Inflammatory macrophage treated with lipopolysaccharide for 1 hour (primary cell): ENCODE results near the gene TACO1.
A peak's percentile ranks its signal among the peaks of the same experiment; 100 is the strongest.

Source experiments
- DNase-seq, 2 donors: peaks; one replicate each; pipeline ENCODE4 v3.0.0-alpha.2; 2020 to 2022

Gene TACO1

GRCh38 chr17:63601439-63602371, 1.0 kb downstream of the TACO1 start:
- DNase-seq = no peak

GRCh38 chr17:63609816-63610573, 9.3 kb downstream of the TACO1 start:
- no peak for DNase-seq

GRCh38 chr17:63610854-63611253, 10.2 kb downstream of the TACO1 start:
- no peak for DNase-seq

- DNase-seq = no peak
These were observed 10.7 kb downstream of the TACO1 start for GRCh38 chr17:63611354-63611753.

GRCh38 chr17:63613663-63614062, 13.0 kb downstream of the TACO1 start:
- DNase-seq = no peak

- no peak for DNase-seq
These were observed 20.6 kb downstream of the TACO1 start for GRCh38 chr17:63621229-63621683.

- peak; percentile 99 to 100 for DNase-seq
These were observed 21.2 kb downstream of the TACO1 start, which contains the start of gene MAP3K3 for GRCh38 chr17:63621684-63622573. MAP3K3 (plus strand) TSS chr17:63622417; CDS start chr17:63622760, 343 bp downstream.

GRCh38 chr17:63622574-63623390, 22.1 kb downstream of the TACO1 start:
- peak; percentile 64 for DNase-seq

GRCh38 chr17:63623786-63624530, 23.3 kb downstream of the TACO1 start:
- no peak for DNase-seq

- no peak for DNase-seq
These were observed 23.8 kb downstream of the TACO1 start for GRCh38 chr17:63624531-63624880.

- DNase-seq = peak; percentile 37
These were observed 26.0 kb downstream of the TACO1 start for GRCh38 chr17:63626551-63627180.

GRCh38 chr17:63629627-63630026, 28.9 kb downstream of the TACO1 start:
- no peak for DNase-seq

- no peak for DNase-seq
These were observed 30.4 kb downstream of the TACO1 start for GRCh38 chr17:63631062-63631461.

GRCh38 chr17:63631626-63632025, 30.9 kb downstream of the TACO1 start:
- DNase-seq = no peak

GRCh38 chr17:63633742-63634141, 33.0 kb downstream of the TACO1 start:
- DNase-seq = no peak

GRCh38 chr17:63634163-63634562, 33.5 kb downstream of the TACO1 start:
- DNase-seq = peak; percentile 73 to 84

GRCh38 chr17:63634816-63635215, 34.1 kb downstream of the TACO1 start:
- DNase-seq = no peak

- no peak for DNase-seq
These were observed 34.6 kb downstream of the TACO1 start for GRCh38 chr17:63635290-63635689.

- DNase-seq = no peak
These were observed 35.1 kb downstream of the TACO1 start for GRCh38 chr17:63635787-63636186.

- DNase-seq = no peak
These were observed 38.4 kb downstream of the TACO1 start for GRCh38 chr17:63639125-63639524.

GRCh38 chr17:63640038-63640437, 39.3 kb downstream of the TACO1 start:
- DNase-seq = no peak
